HFF-Myc (cell line): ENCODE results near the gene IMPG1.

Experiments used
- DNase-seq: peaks from one replicate; pipeline ENCODE4 v3.0.0-alpha.2; 2011; ENCODE audit warnings: low read depth; ENCODE audit errors: extremely low read depth
- H3K4me3 ChIP-seq: replicated peaks from 2 replicates; pipeline ENCODE4 v1.5.1; 2011; ENCODE audit warnings: low read depth, mild to moderate bottlenecking, control low read depth, low read length
- TF ChIP-seq, protein P1 (sequence below): IDR thresholded peaks from 2 replicates; pipeline ENCODE4 v1.5.1; 2012; ENCODE audit warnings: mild to moderate bottlenecking, low read depth, low read length, control low read depth; ENCODE audit errors: missing control alignments

Gene IMPG1

DNA sequence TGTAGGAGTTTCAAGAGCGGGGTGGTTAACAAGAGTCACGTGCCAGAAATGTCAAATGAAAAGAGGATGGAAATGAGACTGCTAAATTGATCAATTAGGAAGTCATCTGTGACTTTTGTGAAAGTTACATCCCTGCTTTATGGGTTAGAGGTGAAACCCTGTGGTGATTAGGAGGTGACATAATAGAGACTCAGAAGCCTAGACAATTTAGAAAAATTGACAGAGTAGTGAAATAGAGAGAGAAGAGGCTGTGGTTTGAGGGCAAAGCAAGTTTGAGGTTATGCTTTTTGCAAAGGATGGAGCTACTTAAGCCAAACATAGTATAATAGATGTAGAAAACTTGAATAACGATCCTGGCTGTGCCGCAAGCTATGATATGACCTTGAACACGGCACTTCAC lies 71.8 kb downstream of the IMPG1 start:
- DNase-seq: no peak
- H3K4me3 ChIP-seq: no peak overlapping the region
- TF ChIP-seq, protein P1, sequence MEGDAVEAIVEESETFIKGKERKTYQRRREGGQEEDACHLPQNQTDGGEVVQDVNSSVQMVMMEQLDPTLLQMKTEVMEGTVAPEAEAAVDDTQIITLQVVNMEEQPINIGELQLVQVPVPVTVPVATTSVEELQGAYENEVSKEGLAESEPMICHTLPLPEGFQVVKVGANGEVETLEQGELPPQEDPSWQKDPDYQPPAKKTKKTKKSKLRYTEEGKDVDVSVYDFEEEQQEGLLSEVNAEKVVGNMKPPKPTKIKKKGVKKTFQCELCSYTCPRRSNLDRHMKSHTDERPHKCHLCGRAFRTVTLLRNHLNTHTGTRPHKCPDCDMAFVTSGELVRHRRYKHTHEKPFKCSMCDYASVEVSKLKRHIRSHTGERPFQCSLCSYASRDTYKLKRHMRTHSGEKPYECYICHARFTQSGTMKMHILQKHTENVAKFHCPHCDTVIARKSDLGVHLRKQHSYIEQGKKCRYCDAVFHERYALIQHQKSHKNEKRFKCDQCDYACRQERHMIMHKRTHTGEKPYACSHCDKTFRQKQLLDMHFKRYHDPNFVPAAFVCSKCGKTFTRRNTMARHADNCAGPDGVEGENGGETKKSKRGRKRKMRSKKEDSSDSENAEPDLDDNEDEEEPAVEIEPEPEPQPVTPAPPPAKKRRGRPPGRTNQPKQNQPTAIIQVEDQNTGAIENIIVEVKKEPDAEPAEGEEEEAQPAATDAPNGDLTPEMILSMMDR: no peak

DNA sequence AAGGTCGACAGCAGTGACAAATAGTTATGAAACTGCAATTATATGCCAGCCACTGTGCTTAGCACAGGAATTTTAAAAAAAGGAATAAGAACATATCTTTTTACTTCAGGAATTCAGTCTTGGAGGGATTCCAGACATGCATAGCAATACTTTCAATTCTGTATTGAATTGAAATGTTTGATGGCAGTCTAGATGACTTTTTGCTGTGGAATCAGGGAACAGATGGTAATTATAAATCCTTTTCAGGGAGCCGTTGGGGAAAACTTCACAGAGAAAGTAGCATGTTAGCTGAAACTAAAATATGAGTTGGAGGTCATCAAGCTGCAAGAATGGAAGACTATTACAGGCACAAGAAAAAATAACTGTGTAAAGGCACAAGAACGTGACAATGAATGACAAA lies 74.8 kb downstream of the IMPG1 start:
- no peak overlapping the region for H3K4me3 ChIP-seq
- no peak for DNase-seq
- TF ChIP-seq, protein P1: no peak

DNA sequence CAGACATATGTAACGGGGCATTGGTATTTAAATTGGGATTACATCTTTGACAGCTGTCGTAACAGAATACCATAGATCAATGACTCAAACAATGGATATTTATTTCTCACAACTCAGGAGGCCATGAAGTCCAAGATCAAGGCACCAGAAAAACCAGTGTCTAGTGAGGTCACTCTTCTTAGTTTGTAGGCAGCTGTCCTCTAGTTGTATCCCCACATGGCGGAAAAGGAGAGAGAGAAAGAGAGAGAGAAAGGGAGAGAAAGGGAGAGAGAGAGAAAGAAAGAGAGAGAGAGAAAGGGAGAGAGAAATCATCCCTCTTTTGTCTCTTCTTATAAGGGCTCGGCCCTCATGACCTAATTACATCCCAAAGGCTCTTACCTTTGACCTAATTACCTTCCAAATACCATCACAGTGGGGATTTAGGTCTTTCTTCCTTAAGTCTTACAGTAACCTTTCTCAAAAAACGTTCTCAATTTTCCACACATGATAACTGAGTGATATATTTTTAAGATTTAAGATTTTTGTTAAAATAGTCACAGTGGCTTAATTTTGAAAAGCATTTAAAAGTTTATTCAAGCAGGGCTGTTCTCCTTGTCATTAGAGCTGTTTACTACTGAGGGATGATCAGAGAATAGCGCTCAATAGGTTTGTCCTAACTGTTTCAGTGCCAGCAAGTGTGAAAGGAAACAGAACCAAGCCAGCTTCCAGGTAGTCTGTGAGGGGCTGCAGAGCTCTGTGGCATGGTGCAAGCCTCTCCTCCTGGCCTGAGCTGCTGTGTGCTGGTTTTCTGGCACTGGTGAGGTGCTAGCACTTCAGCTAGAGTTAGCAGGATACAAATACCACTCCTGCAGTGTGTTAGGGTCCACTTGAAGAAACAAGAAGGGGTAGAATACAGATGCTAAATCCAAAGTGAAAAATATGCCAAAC lies 79.0 kb downstream of the IMPG1 start:
- no peak overlapping the region for H3K4me3 ChIP-seq
- no peak for DNase-seq
- TF ChIP-seq, protein P1: no peak

DNA sequence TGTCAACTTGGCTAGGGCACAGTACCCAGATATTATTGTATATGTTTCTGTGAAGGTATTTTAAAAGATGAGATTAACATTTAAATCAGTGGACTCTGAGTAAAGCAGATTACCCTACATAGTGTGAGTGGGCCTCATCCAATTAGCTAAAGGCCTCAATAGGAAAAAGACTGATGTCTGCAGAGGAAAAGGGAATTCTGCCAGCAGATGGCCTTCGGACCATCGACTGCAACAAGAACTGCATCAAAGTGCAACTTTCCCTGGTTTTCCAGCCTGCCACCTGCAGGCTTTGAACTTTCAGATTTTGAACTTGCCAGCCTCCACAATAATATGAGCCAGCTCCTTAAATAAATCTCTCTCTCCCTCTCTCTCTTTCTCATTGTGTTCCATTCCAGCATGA lies 80.5 kb downstream of the IMPG1 start:
- TF ChIP-seq, protein P1: no peak
- DNase-seq: no peak
- H3K4me3 ChIP-seq: no peak overlapping the region

DNA sequence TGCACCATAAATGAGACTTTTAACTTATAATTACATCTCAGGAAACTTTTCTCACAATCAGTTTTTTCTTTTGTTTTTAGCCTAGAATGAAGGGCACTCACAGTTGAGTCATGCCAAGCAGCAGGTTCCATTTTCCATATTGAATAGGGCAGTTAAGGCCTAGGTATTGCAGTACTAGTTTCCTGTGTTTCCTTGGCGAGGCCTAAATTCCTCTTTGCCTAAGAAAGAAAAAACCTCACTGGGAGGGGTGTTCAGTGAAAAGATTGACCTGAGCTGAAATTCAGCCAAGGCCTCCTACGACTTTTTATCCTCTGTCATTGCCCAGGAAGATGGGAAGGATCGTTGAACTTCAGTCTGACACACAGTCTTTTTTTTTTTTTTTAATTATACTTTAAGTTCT lies 85.5 kb downstream of the IMPG1 start:
- TF ChIP-seq, protein P1: no peak
- no peak overlapping the region for H3K4me3 ChIP-seq
- DNase-seq: no peak

DNA sequence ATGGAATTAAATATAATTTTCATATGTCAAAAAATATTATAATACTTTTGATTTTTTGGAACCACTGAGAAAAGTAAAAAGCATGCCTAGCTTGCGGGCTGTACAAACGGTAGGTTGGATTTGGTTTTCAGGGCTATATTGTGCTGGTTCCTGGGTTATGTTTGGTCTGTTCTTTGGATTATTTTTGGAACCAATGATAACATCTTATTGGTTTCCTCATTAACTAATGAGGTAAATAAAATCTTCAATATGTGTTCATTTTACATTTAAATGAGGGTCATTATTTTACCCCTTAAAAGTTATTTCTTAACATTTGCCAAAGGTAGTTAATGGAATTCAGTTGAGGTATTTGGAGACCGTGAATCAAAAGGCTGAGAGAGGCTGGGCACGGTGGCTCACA lies 96.6 kb downstream of the IMPG1 start:
- no peak for DNase-seq
- TF ChIP-seq, protein P1: no peak
- H3K4me3 ChIP-seq: no peak overlapping the region
